ENCODE measurements around the gene PDPK1.

PDPK1 gene

GRCh38 chr16:2501946-2502895 lies 35.6 kb upstream of the PDPK1 start:
- no peak overlapping the region for H3K4me3 ChIP-seq

GRCh38 chr16:2505695-2506094 lies 32.1 kb upstream of the PDPK1 start:
- no peak overlapping the region for H3K4me3 ChIP-seq
- no peak overlapping the region for H3K27ac ChIP-seq

More at GRCh38 chr16:2501946-2502895, 35.6 kb upstream of the PDPK1 start:
- H3K27ac ChIP-seq, result peak overlapping the region in 3 of 21 experiments; percentile 17 to 33 (median 31)

- no peak overlapping the region for H3K4me3 ChIP-seq
- H3K27ac ChIP-seq, result peak overlapping the region in 20 of 21 experiments; percentile 7 to 82 (median 50)
These were observed 30.7 kb upstream of the PDPK1 start for GRCh38 chr16:2507052-2507659.

- Histone ChIP-seq H3K27ac (peak overlapping the region in 20 of 21 experiments; percentile 7 to 82 (median 50)), H3K4me3 (no peak overlapping the region)
These were observed 30.2 kb upstream of the PDPK1 start for GRCh38 chr16:2507665-2508064.

GRCh38 chr16:2508722-2509400 lies 29.0 kb upstream of the PDPK1 start:
- H3K27ac ChIP-seq, result peak overlapping the region in 4 of 21 experiments; percentile 20 to 81 (median 46)
- no peak overlapping the region for H3K4me3 ChIP-seq

GRCh38 chr16:2511128-2511800 lies 26.6 kb upstream of the PDPK1 start:
- H3K27ac ChIP-seq, result peak overlapping the region in 3 of 21 experiments; percentile 31 to 45 (median 35)

GRCh38 chr16:2511996-2512734 lies 25.7 kb upstream of the PDPK1 start:
- Histone ChIP-seq H3K4me3 (no peak overlapping the region), H3K27ac (peak overlapping the region in 11 of 21 experiments; percentile 4 to 100 (median 98))

More at GRCh38 chr16:2511128-2511800, 26.6 kb upstream of the PDPK1 start:
- H3K4me3 ChIP-seq, result no peak overlapping the region

GRCh38 chr16:2512735-2513404 lies 25.0 kb upstream of the PDPK1 start:
- H3K4me3 ChIP-seq, result peak overlapping the region; percentile 80 to 100 (median 94)
- H3K27ac ChIP-seq, result peak overlapping the region; percentile 4 to 100 (median 99)

- H3K4me3 ChIP-seq, result peak within 1 kb of the TSS; percentile 80 to 100 (median 94)
- H3K27ac ChIP-seq, result peak within 1 kb of the TSS; percentile 94 to 100 (median 99)
These were observed 24.2 kb upstream of the PDPK1 start, which contains the start of gene ATP6V0C for GRCh38 chr16:2513405-2514332. Gene ATP6V0C, plus strand, starts transcription at chr16:2513952. Its CDS starts 152 bp downstream, at chr16:2514104.

- H3K4me3 ChIP-seq, result peak overlapping the region; percentile 80 to 100 (median 94)
These were observed 23.3 kb upstream of the PDPK1 start for GRCh38 chr16:2514333-2515179.

GRCh38 chr16:2515180-2515851 lies 22.5 kb upstream of the PDPK1 start:
- H3K4me3 ChIP-seq, result peak overlapping the region; percentile 80 to 100 (median 94)
- H3K27ac ChIP-seq, result peak overlapping the region; percentile 94 to 100 (median 99)

More at GRCh38 chr16:2514333-2515179, 23.3 kb upstream of the PDPK1 start:
- peak overlapping the region; percentile 94 to 100 (median 99) for H3K27ac ChIP-seq

- peak overlapping the region in 4 of 7 experiments; percentile 8 to 100 (median 56) for H3K4me3 ChIP-seq
- peak overlapping the region in 19 of 21 experiments; percentile 10 to 100 (median 98) for H3K27ac ChIP-seq
These were observed 21.2 kb upstream of the PDPK1 start for GRCh38 chr16:2516391-2517240.

- H3K4me3 ChIP-seq, result no peak overlapping the region
- peak overlapping the region in 14 of 21 experiments; percentile 15 to 99 (median 80) for H3K27ac ChIP-seq
These were observed 19.7 kb upstream of the PDPK1 start for GRCh38 chr16:2517954-2518605.
